Activated gamma-delta T cell treated with anti-CD3 and anti-CD28 coated beads, Interleukin-2, amount 50 U/mL, for 16 hours (primary cell): Measurements from ENCODE around the gene ERAS.
"Not testable (repeated sequence)": the region's sequence is repeated elsewhere in the genome, so short reads cannot be mapped to it uniquely, and the experiment has no call there.

Experiments
- DNase-seq: peaks from one replicate; pipeline ENCODE4 v3.0.0-alpha.2; 2020; ENCODE audit warnings: low read depth

ERAS gene

GRCh38 chrX:48833542-48834138 lies 7.3 kb downstream of the ERAS start:
- no peak for DNase-seq

GRCh38 chrX:48834383-48834709 lies 8.0 kb downstream of the ERAS start:
- DNase-seq, result no peak

GRCh38 chrX:48835524-48836329 lies 9.4 kb downstream of the ERAS start, which contains the start of gene PCSK1N:
TSS of gene PCSK1N (minus strand) at chrX:48835610. CDS start at chrX:48835532, 78 bp downstream.
- DNase-seq, result no peak

- no peak for DNase-seq
Observed at GRCh38 chrX:48839686-48840085, 13.4 kb downstream of the ERAS start.

GRCh38 chrX:48848847-48849246 lies 22.5 kb downstream of the ERAS start:
- no peak for DNase-seq

- no peak for DNase-seq
Observed at GRCh38 chrX:48852857-48853256, 26.5 kb downstream of the ERAS start.

GRCh38 chrX:48853494-48853893 lies 27.2 kb downstream of the ERAS start:
- not testable (repeated sequence) for DNase-seq

- DNase-seq, result not testable (repeated sequence)
Observed at GRCh38 chrX:48854121-48854804, 27.9 kb downstream of the ERAS start.

GRCh38 chrX:48854898-48855297 lies 28.6 kb downstream of the ERAS start:
- DNase-seq, result no peak

GRCh38 chrX:48864210-48864609 lies 37.9 kb downstream of the ERAS start:
- no peak for DNase-seq

GRCh38 chrX:48872017-48872416 lies 45.7 kb downstream of the ERAS start:
- not testable (repeated sequence) for DNase-seq

GRCh38 chrX:48876944-48877343 lies 50.6 kb downstream of the ERAS start:
- DNase-seq, result not testable (repeated sequence)
